ENCODE data around the gene TMIGD3. TPM values are rescaled to one million over a fixed set of nuclear protein-coding genes. Genes with fewer than 3 reads are reported as not detected.

The TMIGD3 gene
- polyA plus RNA-seq, 1 donor (not counting 4 experiments of a cell fraction or from before 2014, with no cell fraction given), result not detected

GRCh38 chr1:111501645-111502044, 1.8 kb downstream of the TMIGD3 start:
- Histone ChIP-seq H2AFZ (ENCODE audit: control insufficient read depth, low read length) (no peak overlapping the region), H3K4me3 (ENCODE audit: control insufficient read depth in 2 of 3, extremely low read depth in 1 of 3, insufficient read depth in 2 of 3, low read depth in 1 of 3, low read length in 3 of 3) (no peak overlapping the region), H3K4me1 (ENCODE audit: control insufficient read depth, extremely low read depth, insufficient read depth, low read length) (no peaks in the 10 kb centered on the region), H4K20me1 (ENCODE audit: control insufficient read depth, extremely low read depth, insufficient read depth, low read length) (no peaks in the 10 kb centered on the region), H3K36me3 (ENCODE audit: control insufficient read depth in 2 of 2, extremely low read depth in 1 of 2, insufficient read depth in 2 of 2, low read length in 2 of 2) (no peaks in the 10 kb centered on the region), H3K27me3 (ENCODE audit: control insufficient read depth, extremely low read depth, insufficient read depth, low read length) (peaks cover 13% of the 10 kb centered on the region), H3K9me3 (ENCODE audit: control insufficient read depth, low read depth, low read length) (no peaks in the 10 kb centered on the region), H3K27ac (ENCODE audit: control insufficient read depth, insufficient read depth, low read length) (no peak overlapping the region), H3K4me2 (ENCODE audit: control insufficient read depth, extremely low read depth, insufficient read depth, low read depth, low read length) (no peak overlapping the region), H3K9ac (ENCODE audit: control insufficient read depth, extremely low read depth, insufficient read depth, low read length) (no peak overlapping the region), H3K9me1 (ENCODE audit: control insufficient read depth, extremely low read depth, insufficient read depth, low read length) (no peaks in the 10 kb centered on the region), H3K79me2 (ENCODE audit: control insufficient read depth, insufficient read depth, low read length) (no peaks in the 10 kb centered on the region)
- dilution Hi-C loops (cut with MboI; ENCODE audit: extremely low pct_ligation_motif_present, low sequenced_read_pairs), result no loop called here
- TF ChIP-seq CTCF (optimal IDR thresholded peaks at IDR 0.05 in 1 of 3, IDR thresholded peaks at IDR 0.05 in 1 of 3, conservative IDR thresholded peaks at IDR 0.05 in 1 of 3; ENCODE audit: extremely low read depth in 1 of 3, insufficient read depth in 2 of 3, low read length in 3 of 3) (no peak), EZH2 (IDR thresholded peaks at IDR 0.05; ENCODE audit: low read length) (no peak)
- DNase-seq (ENCODE audit: low read depth, low spot score) (no peak), FAIRE-seq (no peak)

GRCh38 chr1:111499026-111499785, 4.2 kb downstream of the TMIGD3 start:
- Histone ChIP-seq H3K4me2 (ENCODE audit: control insufficient read depth, extremely low read depth, insufficient read depth, low read depth, low read length) (no peak overlapping the region), H3K36me3 (ENCODE audit: control insufficient read depth in 2 of 2, extremely low read depth in 1 of 2, insufficient read depth in 2 of 2, low read length in 2 of 2) (no peaks in the 10 kb centered on the region), H4K20me1 (ENCODE audit: control insufficient read depth, extremely low read depth, insufficient read depth, low read length) (no peaks in the 10 kb centered on the region), H3K4me3 (ENCODE audit: control insufficient read depth in 2 of 3, extremely low read depth in 1 of 3, insufficient read depth in 2 of 3, low read depth in 1 of 3, low read length in 3 of 3) (no peak overlapping the region), H3K9me1 (ENCODE audit: control insufficient read depth, extremely low read depth, insufficient read depth, low read length) (no peaks in the 10 kb centered on the region), H3K4me1 (ENCODE audit: control insufficient read depth, extremely low read depth, insufficient read depth, low read length) (no peaks in the 10 kb centered on the region), H3K27ac (ENCODE audit: control insufficient read depth, insufficient read depth, low read length) (no peak overlapping the region), H3K9me3 (ENCODE audit: control insufficient read depth, low read depth, low read length) (no peaks in the 10 kb centered on the region), H3K79me2 (ENCODE audit: control insufficient read depth, insufficient read depth, low read length) (no peaks in the 10 kb centered on the region), H3K9ac (ENCODE audit: control insufficient read depth, extremely low read depth, insufficient read depth, low read length) (no peak overlapping the region), H2AFZ (ENCODE audit: control insufficient read depth, low read length) (no peak overlapping the region), H3K27me3 (ENCODE audit: control insufficient read depth, extremely low read depth, insufficient read depth, low read length) (peaks cover 13% of the 10 kb centered on the region)
- no peak for FAIRE-seq
- TF ChIP-seq EZH2 (IDR thresholded peaks at IDR 0.05; ENCODE audit: low read length) (no peak), CTCF (optimal IDR thresholded peaks at IDR 0.05 in 1 of 3, IDR thresholded peaks at IDR 0.05 in 1 of 3, conservative IDR thresholded peaks at IDR 0.05 in 1 of 3; ENCODE audit: extremely low read depth in 1 of 3, insufficient read depth in 2 of 3, low read length in 3 of 3) (no peak)
- DNase-seq (ENCODE audit: low read depth, low spot score), result no peak
- dilution Hi-C loops (cut with MboI; ENCODE audit: extremely low pct_ligation_motif_present, low sequenced_read_pairs), result no loop called here
